Stimulated activated CD4-positive, alpha-beta T cell treated with anti-CD3 and anti-CD28 coated beads, TNF-alpha, amount 100 ng/mL, for 4 hours (primary cell): ENCODE data around the gene DSCAML1.
"Not testable (repeated sequence)": the region's sequence is repeated elsewhere in the genome, so short reads cannot be mapped to it uniquely, and the experiment has no call there.

Experiments
- DNase-seq, 3 experiments: peaks; one replicate each; pipeline ENCODE4 v3.0.0-alpha.2; 2020; ENCODE audit warnings: low read depth in 3 of 3

Gene DSCAML1

GRCh38 chr11:117818041-117818873 is 21.2 kb upstream of the DSCAML1 start:
- no peak for DNase-seq

- DNase-seq, result peak; percentile 78 to 83 (median 81)
Observed at GRCh38 chr11:117817368-117818040, 20.5 kb upstream of the DSCAML1 start.

- no peak for DNase-seq
Observed at GRCh38 chr11:117816846-117817367, 19.9 kb upstream of the DSCAML1 start.

GRCh38 chr11:117816151-117816741 is 19.2 kb upstream of the DSCAML1 start:
- no peak for DNase-seq

- DNase-seq, result peak in 2 of 3 experiments; percentile 55 to 62
Observed at GRCh38 chr11:117815262-117815803, 18.3 kb upstream of the DSCAML1 start.

- DNase-seq, result peak in 2 of 3 experiments; percentile 41 to 67
Observed at GRCh38 chr11:117814766-117815261, 17.8 kb upstream of the DSCAML1 start.

GRCh38 chr11:117814204-117814765 is 17.3 kb upstream of the DSCAML1 start:
- DNase-seq, result no peak

- DNase-seq, result not testable (repeated sequence)
Observed at GRCh38 chr11:117810056-117810451, 13.0 kb upstream of the DSCAML1 start.

GRCh38 chr11:117809236-117810055 is 12.4 kb upstream of the DSCAML1 start:
- DNase-seq, result no peak

- no peak for DNase-seq
Observed at GRCh38 chr11:117808784-117809183, 11.8 kb upstream of the DSCAML1 start.

- peak; percentile 63 to 67 (median 66) for DNase-seq
Observed at GRCh38 chr11:117807482-117808327, 10.7 kb upstream of the DSCAML1 start.

- DNase-seq, result no peak
Observed at GRCh38 chr11:117806846-117807245, 9.8 kb upstream of the DSCAML1 start.

GRCh38 chr11:117805045-117805444 is 8.0 kb upstream of the DSCAML1 start:
- no peak for DNase-seq

- no peak for DNase-seq
Observed at GRCh38 chr11:117803896-117804295, 6.9 kb upstream of the DSCAML1 start.

GRCh38 chr11:117799634-117800033 is 2.6 kb upstream of the DSCAML1 start:
- no peak for DNase-seq

- no peak for DNase-seq
Observed at GRCh38 chr11:117796456-117796871, 552 bp downstream of the DSCAML1 start.

GRCh38 chr11:117795638-117796455 is 1.2 kb downstream of the DSCAML1 start:
- no peak for DNase-seq

GRCh38 chr11:117794772-117795629 is 2.0 kb downstream of the DSCAML1 start:
- DNase-seq, result no peak
